GM21825 (cell line): ENCODE results near the gene MTHFD2.
"Not testable (repeated sequence)": the region's sequence is repeated elsewhere in the genome, so short reads cannot be mapped to it uniquely, and the experiment has no call there.

Source experiments
- ATAC-seq: cut with Tn5 transposase; IDR thresholded peaks from one replicate; pipeline ENCODE4 v1.9.1; 2021; ENCODE audit warnings: mild to moderate bottlenecking, moderate library complexity; ENCODE audit not compliant: unreplicated experiment

MTHFD2 gene

DNA sequence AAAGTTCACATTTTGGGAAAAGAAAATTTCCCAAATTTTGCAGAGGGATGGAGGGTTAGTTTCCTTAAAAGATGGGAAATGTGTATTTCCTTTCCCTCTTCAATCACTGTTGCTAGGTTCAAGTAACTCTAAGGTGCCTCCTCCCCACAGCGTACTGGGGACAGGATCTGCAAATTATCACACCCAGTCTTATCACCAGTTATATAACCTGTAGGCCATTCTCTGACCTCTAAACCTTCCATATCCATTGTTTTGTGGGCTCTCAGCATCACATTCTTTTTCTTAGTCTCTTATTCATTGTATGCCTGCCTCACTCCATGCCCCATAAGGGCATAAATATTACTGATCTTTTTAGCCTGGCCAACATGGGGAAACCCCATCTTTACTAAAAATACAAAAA lies 3.6 kb upstream of the MTHFD2 start:
- ATAC-seq, result no peak

DNA sequence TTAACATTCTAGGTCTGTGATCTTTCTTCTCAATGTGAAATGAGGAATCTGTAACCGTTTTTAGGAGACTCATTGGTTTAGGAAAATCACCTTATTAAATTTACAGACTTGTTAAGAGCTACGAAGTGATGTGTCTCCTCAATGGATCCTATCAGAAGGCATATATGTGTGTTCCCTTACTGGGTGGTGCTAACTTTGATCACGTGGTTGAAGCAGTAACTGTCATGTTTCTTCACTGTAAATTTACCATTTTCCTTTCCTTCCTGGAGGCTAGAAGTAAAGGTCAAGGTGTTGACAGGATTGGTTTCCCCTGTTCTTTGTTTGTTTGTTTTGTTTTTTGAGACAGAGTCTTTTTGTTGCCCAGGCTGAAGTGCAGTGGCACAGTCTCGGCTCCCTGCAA lies 1.4 kb upstream of the MTHFD2 start:
- ATAC-seq, result no peak

DNA sequence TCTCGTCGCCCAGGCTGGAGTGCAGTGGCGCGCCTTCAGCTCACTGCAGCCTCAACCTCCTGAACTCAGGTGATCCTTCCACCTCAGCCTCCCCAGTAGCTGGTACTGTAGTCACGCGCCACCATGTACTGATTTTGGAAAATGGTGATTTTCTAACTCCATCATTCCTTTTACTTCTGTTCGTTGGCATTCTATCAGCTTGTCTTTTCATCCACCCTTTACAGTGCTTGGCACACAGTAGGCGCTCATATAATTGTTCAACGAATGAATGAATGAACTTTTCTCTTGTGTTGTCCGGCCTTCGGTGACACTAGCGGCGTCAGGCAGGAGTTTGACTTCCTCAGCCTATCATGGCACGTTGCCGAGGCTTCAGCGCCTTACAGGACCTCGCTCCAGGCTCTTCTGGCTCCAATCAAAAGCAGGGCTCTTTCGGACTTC lies 373 bp upstream of the MTHFD2 start:
- ATAC-seq, result no peak

DNA sequence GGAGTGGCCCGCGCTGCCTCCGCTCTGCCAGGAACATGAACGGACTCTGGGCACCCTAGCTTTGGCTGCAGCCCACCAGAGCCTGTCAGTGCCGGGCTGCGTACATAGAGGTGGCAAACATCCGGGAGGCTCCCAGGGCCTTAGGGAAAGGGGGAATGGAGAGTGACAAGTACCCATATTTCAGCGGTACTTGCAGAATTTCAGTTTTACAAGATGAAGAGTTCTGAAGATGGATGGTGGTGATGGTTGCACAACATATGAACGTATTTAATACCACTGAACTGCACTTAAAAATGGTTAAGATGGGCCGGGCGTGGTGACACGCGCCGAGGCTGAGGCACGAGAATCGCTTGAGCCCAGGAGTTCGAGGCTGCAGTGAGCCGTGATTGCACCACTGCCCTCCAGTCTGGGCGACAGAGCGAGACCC lies 873 bp downstream of the MTHFD2 start:
- ATAC-seq, result no peak

DNA sequence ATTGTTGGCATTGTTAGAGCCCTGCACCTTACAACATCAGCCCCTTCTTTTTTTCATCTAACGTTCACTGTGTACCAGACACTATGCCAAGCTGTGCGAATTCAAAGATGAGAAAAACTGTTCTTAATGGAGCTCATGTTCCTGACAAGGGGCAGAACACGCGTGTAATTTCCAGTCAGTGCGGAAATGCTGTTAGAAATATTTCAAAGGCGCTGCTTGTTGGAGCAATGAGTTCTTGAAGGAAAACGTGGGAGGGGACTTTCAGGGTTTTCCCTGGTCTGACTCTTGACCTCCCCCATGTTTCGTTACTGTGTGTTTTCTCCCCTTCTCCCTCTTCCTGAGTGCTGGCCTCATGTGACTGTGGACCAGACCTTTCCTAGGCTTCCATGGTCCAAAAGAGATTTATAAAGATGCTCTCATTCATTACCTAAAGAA lies 1.5 kb downstream of the MTHFD2 start:
- ATAC-seq, result no peak

DNA sequence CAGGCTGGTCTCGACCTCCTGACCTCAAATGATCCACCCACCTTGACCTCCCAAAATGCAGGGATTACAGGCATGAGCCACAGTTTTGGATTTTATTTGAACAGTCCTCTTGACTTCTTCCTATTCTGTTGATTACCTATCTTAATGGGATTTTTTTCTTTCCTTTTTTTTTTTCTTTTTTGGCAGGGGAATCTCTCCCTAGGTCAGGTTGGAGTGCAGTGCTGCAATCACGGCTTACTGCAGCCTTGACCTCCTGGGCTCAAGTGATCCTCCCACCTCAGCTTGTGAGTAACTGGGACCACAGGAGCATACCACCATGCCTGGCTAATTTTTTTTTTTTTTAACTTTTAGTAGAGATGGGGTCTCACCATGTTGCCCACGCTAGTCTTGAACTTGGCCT lies 2.8 kb downstream of the MTHFD2 start:
- no peak for ATAC-seq

DNA sequence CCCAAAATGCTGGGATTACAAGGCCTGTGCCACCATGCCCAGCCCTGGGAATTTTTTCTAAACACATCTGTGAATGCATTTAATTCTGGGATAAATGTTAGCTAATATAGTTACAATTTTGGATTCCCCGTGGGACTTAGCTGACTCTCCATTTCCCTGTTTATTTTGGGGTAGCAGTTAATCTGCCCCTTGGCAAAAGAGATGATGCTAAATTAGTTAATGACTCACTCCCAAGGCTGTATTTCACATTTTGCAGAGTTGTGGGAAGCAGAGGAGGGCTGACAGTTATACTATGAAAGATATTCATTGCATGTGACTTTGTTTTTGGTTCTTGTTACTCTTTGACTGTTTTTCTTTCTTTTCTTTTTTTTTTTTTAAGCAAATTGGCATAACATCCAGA lies 3.2 kb downstream of the MTHFD2 start:
- no peak for ATAC-seq

DNA sequence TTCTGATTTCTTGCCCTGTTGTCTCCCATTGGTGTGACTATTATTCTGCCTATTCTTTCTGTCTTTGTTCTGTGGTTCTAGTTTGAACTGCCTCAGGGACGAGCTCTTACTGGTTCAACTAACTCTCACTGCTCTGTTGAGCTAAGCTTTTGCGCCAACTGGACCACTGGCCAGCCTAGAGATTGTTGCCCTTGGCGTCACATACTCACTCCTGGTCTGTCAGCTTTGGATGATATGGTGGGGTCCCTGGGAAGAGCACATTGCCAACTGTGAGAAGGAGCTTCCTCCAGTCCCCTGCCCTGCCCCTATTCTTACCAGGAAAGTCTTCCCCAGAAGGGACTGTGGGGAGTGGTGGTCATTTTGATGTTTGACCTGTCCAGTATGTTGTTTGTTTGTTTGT lies 6.0 kb downstream of the MTHFD2 start:
- no peak for ATAC-seq

DNA sequence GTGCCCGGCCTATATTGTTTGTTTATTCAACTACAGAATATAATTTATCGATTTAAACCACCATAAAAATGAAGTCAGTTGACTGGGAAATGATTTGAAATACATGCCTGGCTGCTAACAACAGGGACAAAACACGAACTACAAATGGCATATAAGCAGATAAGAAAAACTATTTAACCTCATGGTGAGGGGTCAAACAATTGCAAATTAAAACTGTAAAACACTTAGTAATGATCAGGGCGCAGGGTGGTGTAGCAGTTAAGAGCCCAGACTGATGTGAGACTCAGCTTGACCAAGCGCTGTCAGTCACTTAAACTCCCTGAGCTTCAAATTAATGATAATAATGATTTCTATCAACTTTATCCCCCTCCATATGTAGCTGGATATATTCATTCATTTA lies 6.7 kb downstream of the MTHFD2 start:
- ATAC-seq, result no peak

DNA sequence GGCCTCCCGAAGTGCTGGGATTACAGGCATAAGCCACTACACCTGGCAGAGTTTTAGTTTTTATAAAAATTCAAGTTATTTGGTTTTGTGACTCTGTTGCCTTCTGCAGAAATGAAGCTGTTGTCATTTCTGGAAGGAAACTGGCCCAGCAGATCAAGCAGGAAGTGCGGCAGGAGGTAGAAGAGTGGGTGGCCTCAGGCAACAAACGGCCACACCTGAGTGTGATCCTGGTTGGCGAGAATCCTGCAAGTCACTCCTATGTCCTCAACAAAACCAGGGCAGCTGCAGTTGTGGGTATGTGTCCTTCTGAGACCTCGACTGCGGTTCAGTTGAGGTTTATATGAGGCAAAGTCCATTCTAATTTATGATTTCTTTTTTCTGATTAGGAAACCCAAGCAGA lies 7.2 kb downstream of the MTHFD2 start:
- no peak for ATAC-seq

DNA sequence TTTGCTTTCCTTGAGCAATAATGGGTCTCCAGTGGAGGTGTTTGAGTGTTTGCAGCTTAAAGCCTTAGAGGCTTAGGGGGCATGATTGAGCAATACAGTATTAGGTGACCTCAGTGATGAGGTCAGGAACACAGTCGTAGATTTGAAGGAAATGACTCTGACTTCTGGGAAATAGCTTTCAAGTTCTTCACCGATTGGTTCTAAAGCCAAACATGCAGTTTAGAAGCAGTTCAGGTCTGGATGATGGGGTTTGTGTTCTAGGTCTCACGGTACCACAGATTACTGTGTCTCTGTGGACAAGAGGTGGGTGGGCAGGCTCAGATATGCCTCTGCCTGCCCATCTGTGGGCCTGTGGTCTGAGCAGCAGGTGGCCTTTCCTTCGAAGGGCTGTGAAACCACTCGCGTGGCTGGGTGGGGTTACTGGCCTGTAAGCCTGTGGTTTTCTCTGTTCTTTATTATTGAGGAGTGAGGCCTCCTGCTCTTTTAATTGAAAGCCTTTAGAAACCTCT lies 7.8 kb downstream of the MTHFD2 start:
- peak; percentile 64 for ATAC-seq

DNA sequence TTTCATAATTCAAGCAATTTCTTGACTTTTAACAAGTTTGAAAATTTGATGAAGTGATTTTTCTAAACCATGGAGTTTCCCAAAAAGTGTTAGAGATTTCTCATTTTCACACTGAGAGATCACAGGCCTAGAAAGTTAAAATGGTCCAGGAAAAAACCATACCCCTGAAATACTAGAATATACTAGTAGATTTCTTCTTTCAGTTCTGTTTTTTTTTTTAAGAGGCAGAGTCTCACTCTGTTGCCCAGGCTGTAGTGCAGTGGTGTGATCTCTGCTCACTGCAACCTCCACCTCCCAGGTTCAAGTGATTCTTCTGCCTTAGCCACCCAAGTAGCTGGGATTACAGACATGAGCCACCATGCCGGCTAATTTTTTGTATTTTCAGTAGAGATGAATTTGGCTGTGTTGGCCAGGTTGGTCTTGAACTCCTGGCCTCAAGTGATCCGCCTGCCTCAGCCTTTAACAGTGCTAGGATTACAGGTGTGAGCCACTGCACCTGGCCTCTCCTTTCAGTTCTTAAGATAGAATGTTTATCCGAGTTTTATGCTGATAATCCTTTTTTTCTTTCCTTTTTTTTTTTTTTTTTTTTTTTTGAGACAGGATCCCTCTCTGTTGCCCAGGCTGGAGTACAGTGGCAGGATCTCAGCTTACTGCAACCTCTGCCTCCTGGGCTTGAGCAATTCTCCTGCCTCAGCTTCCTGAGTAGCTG lies 14.4 kb downstream of the MTHFD2 start:
- no peak for ATAC-seq

DNA sequence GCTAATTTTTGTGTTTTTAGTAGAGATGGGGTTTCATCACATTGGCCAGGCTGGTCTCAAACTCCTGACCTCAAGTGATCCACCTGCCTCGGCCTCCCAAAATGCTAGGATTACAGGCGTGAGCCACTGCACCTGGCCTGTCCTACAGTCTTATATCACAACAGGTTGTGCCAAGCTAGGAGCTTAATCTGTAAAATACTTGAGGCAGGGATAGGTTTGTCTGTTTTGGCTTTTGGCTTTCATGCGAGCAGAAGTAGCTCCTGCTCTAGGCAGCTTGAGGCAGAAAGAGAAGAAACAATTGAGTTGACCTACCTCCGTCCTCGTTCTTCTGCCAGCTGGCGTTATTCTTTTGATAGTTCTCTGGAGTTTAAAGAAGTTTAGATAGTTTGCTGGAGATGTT lies 17.4 kb downstream of the MTHFD2 start:
- ATAC-seq, result not testable (repeated sequence)

DNA sequence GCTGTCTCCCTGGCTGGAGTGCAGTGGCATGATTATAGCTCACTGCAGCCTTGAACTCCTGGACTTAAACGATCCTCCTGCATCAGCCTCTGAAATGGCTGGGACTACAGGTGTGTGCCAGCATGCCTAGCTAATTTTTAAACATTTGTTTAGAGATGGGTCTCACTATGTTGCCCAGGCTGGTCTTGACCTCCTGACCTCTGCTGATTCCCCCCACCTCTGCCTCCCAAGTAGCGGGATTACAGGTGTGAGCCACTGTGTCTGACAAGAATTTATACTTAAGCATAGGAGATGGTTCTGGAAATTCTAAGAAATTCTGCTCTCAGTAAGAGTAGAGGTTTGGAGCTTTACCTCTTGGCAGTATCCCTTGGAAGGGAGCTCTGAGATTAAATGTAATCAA lies 18.2 kb downstream of the MTHFD2 start:
- no peak for ATAC-seq

DNA sequence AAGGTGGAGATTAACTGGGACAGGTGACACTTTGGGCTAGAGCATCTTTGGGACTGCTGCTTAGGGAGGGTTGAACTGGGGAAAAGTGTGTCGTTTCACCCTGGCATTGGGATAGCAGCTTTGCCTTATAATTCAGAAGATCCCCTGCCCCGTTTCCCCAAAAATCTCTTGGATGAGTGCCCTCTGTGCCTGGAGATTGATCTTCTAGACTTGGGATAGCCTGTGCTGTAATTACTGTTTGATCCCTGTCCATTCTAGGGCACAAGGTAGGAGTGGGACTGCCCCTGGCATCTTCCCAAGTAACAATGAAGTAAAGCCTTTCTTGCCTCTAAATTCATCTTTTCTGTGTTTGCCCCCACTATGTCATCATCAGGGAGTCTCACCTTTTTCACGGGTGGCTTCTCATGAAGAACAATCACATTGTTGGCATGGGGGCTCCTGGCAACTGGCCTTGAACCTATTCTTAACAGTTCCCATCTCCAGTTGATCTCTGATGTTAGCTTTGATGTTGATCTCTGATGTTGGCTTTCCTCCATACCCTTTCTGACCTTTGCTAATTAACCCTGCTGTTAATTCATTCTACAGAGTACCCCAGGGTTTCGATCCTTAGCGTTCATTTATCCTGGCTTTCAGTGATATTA lies 21.6 kb downstream of the MTHFD2 start:
- no peak for ATAC-seq

DNA sequence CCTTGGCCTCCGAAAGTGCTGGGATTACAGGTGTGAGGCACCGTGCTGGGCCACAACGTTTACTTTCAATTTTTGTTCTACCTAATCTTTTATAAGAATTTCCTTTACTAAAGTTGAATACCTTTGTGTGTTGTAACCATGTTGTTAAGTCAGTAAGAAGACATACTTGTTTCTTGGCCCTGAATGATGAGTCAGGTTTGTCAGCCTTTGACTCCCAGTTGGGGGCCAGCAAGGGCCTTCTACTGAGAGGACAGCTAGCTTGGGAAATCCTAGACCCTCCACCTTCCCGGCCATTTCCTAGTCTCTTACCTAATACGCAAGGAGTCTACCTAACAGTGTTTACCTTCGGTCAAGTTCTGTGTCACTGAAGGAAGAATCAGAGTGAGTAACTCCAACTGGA lies 22.7 kb downstream of the MTHFD2 start:
- ATAC-seq, result no peak

DNA sequence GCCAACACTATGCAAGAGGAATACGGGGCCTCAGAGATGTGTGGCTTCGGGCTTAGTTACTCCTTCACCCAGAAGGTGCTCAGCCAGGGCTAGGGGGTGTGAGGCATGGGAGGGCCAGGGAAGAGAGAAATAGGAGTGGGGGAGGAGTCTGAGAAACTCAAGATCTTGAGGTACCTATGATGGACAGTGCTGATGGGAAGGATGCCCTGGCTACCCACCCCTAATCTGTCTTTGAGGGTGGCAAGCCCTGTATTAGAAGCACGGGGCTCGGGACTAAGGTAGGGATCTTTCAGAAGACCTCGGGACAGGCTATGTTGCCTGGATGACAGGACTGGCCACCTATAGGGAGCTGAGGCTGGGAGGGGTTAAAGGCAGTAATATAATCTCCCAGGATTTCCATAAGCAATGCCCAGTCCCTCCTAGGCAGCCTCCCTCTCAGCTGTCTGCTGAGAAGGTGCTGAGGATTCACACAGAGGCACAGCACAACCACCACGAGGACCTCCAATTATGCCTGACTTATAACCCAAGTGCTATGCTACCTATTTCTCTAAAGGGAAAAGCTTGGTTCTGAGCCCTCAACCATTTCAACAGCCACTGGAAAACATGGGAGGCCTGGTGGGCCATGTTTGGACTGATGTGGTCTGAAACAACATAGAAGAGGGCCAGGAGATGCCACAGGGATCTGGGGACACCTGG lies 23.3 kb downstream of the MTHFD2 start:
- no peak for ATAC-seq

DNA sequence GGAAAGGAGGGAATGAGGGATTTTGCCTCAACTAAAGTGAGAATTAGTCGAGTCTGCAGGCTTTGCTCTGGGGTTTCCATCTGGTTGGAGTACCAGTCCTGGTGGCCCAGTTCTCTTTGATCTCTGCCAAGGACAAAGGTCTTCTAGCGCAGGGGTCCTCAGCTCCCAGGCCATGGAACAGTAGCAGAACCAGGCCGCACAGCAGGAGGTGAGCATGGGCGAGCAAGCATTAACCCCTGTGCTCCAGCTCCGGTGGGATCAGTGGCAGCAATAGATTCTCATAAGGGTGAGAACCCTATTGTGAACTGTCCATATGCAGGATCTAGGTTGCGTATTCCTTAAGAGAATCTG lies 23.9 kb downstream of the MTHFD2 start:
- no peak for ATAC-seq

DNA sequence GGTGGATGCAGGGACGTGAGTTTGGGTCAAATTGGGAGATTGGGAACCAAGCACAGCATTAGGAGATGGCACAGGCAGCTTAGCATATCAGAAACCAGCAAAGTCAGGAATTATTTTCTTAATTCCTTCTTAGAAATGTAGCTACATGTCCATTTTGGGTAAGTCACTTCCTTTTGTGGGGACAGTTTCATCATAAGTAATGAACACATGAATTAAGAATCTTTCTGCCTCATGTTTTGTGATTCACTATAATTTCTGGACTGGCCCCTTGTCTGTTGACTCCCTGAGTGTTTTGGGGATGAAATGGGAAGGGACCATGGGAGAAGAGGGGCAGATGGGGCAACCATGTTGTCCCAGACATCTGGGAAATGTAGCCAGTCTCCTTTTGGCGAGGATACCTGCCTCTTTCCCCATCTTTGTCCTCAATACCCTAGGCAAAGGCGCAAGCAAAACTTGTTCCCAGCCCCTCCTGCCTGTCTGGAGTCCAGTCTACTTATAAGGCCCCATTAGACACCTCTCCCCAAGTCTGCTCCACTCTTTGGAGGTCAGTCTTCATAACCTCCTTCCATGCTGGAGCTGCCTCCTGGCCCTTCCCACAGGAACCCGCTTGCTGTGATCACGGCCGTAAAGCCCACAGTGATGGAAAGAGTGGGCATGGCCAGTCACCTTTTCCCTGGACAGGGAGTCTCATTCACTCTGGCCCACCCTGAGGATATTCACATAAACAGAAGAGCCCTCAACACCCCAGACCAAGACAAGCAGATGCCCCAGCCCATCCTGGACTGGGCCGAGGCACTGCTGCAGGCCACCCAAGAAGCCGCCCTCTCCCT lies 25.7 kb downstream of the MTHFD2 start:
- ATAC-seq, result no peak

DNA sequence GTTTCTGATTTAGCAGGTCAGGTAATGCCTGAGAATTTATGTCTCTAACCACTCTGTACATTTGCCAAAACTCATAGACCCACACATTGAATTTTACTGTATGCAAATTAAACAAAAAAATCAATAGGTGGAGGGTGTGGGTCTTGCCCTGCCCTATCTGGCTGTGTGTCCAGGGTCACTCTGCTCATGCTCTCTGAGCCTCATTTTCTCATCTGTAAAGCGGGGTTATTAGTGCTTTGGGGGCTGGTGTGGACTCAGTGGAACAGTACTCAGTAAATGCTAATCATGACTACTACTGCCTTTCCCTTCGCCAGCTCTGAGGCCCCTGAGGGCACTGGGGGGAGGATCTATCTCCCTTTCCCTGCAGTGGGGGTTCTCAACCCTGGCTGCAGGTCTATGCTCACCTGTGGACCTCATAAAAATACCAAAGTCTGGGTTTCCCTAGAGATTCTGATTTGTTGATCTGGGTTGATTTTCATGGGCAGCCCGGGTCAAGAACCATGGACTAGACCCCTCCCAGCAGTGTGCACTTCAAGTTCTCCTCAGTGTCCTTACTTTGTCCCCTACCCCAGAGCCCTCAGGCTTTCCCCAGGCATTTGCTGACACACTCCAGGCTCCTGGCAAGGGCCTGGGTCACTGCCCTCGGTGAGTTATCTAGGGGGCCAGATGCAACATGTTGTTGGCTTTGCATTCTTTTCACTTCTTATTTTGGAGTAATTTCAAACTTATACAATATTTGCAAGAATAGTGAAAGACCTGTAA lies 27.5 kb downstream of the MTHFD2 start:
- ATAC-seq, result no peak
